ENCODE measurements around the gene MCM5. TPM values are rescaled to one million over a fixed set of nuclear protein-coding genes. Genes with fewer than 3 reads are reported as not detected.
A peak's percentile ranks its signal among the peaks of the same experiment; 100 is the strongest.

MCM5 gene
- total and polyA plus RNA-seq, 8 donors, result 34.9 to 83.4 (median 63.9) TPM

DNA sequence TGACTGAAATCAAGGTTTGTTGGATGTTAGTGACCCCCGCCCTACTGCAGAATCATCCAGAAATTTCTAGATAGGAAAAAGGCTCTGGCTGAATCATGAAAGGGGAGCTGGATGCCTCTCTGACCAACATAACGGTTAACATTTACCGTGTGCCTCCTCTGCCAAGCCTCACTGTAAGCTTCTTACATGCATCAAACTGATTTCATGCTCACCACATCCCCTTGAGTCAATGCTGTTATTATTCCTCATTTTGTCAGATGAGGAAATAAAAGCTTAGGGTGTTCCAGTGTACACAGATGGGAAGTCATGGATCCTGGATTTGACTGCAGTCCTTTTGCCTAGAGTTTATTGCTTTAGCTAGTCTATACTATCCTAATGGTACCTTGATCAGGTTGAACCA lies 24.9 kb upstream of the MCM5 start:
- no peaks in the 10 kb centered on the region for H3K9me3 ChIP-seq
- no peaks in the 10 kb centered on the region for H3K27me3 ChIP-seq
- no peak for ATAC-seq
- H3K36me3 ChIP-seq, result no peaks in the 10 kb centered on the region
- TF ChIP-seq, protein P1, sequence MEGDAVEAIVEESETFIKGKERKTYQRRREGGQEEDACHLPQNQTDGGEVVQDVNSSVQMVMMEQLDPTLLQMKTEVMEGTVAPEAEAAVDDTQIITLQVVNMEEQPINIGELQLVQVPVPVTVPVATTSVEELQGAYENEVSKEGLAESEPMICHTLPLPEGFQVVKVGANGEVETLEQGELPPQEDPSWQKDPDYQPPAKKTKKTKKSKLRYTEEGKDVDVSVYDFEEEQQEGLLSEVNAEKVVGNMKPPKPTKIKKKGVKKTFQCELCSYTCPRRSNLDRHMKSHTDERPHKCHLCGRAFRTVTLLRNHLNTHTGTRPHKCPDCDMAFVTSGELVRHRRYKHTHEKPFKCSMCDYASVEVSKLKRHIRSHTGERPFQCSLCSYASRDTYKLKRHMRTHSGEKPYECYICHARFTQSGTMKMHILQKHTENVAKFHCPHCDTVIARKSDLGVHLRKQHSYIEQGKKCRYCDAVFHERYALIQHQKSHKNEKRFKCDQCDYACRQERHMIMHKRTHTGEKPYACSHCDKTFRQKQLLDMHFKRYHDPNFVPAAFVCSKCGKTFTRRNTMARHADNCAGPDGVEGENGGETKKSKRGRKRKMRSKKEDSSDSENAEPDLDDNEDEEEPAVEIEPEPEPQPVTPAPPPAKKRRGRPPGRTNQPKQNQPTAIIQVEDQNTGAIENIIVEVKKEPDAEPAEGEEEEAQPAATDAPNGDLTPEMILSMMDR (IDR thresholded peaks at IDR 0.05), result no peak
- H3K27ac ChIP-seq, result peak overlapping the region in 1 of 2 donors; percentile 16
- intact Hi-C loops (cut with DNase I), result no loop called here
- no peak overlapping the region for H3K4me3 ChIP-seq
- H3K4me1 ChIP-seq, result peaks cover 11 to 71% of the 10 kb centered on the region in 2 donors
- DNase-seq, result no peak

DNA sequence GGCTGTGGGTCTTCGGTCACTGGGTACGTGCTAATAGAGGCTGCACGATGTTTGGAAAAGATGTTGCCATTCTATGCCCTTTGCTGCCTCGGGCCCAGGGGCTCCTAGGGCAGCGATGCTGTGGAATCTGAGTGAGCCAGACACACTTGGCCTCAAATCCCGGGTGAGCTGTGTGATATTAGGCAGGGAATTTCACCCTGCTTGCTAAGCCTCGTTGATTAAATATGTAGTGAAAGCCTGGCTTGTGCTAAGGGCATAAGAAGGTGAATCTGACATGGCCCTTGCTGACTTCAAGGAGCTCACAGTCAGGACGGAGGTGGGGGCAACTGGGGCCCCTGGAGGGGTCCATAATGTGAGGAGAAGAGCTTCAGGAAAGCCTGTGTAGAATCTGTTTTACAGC lies 24.4 kb upstream of the MCM5 start:
- DNase-seq (no peak), ATAC-seq (no peak)
- H3K27ac ChIP-seq, result peak overlapping the region in 1 of 2 donors; percentile 85
- no peaks in the 10 kb centered on the region for H3K36me3 ChIP-seq
- H3K27me3 ChIP-seq, result no peaks in the 10 kb centered on the region
- no peaks in the 10 kb centered on the region for H3K9me3 ChIP-seq
- TF ChIP-seq, protein P1 (IDR thresholded peaks at IDR 0.05), result no peak
- peaks cover 16 to 76% of the 10 kb centered on the region in 2 donors for H3K4me1 ChIP-seq
- H3K4me3 ChIP-seq, result no peak overlapping the region
- intact Hi-C loops (cut with DNase I), result no loop called here

DNA sequence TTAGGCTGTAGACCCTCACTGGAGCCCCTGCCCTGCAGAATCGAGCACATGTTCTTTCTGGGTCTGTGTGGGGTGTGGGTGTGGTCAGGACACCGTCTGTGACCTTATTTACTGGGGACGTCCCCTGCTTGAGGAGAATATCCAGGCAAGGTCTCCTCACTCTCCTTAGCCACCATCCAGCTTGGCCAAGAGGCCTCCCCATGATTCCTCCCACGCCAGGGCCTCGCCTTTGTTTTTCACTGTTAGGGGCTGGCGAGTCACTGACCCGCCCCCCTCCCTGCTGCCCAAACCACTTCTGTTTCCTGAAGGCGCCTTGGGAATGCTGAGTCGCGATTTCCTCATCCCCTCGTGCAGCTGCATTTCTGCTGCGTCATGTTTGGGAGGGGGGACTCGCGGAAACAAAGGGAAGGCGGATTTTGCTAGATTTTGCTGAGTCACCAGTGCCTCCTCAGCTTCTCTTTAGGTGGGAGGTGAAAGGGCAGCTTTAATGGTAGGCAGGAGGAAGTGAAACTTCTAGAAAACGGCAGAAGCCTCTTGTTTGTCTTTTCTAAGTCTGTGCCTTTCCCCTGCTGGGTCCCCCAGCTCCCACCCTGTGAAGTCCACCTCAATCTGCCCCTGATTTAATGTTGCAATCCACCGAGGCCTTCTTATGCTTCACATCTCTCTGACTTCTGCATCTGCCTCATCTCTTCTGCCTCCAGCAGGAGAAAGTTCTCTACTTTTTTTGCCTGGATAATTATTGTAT lies 23.0 kb upstream of the MCM5 start:
- ATAC-seq (peak; percentile 56), DNase-seq (peak; percentile 92 to 98 (median 94))
- intact Hi-C loops (cut with DNase I), result no loop called here
- Histone ChIP-seq H3K9me3 (no peaks in the 10 kb centered on the region), H3K4me1 (peaks cover 19 to 78% of the 10 kb centered on the region in 2 donors), H3K4me3 (no peak overlapping the region), H3K27me3 (no peaks in the 10 kb centered on the region), H3K36me3 (no peaks in the 10 kb centered on the region), H3K27ac (peak overlapping the region; percentile 85 to 90)
- TF ChIP-seq, protein P1 (IDR thresholded peaks at IDR 0.05), result no peak

DNA sequence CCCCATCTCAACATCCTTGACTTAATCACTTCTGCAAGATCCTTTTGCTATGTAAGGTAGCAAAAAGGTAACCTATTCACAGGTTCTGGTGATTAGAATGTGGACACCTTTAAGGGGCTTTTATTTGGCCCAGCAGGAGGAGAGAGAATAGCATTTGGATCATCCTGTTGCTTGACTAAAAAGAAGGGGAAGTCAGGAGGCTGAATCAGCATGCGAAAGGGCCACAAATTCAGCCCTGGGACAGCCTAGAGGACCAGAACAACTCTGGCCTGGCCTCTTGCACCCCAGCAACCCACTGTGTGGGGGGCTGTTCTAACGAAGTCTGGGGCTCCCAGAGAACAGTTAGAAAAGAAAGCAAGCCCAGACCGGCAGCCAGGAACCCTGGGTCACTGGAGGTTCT lies 22.2 kb upstream of the MCM5 start:
- Histone ChIP-seq H3K9me3 (no peaks in the 10 kb centered on the region), H3K27me3 (no peaks in the 10 kb centered on the region), H3K4me1 (peaks cover 19 to 73% of the 10 kb centered on the region in 2 donors), H3K4me3 (no peak overlapping the region), H3K36me3 (peaks cover 0 to 1% of the 10 kb centered on the region in 2 donors), H3K27ac (peak overlapping the region; percentile 85 to 90)
- no peak for DNase-seq
- intact Hi-C loops (cut with DNase I), result no loop called here
- TF ChIP-seq, protein P1 (IDR thresholded peaks at IDR 0.05), result no peak
- ATAC-seq, result no peak

DNA sequence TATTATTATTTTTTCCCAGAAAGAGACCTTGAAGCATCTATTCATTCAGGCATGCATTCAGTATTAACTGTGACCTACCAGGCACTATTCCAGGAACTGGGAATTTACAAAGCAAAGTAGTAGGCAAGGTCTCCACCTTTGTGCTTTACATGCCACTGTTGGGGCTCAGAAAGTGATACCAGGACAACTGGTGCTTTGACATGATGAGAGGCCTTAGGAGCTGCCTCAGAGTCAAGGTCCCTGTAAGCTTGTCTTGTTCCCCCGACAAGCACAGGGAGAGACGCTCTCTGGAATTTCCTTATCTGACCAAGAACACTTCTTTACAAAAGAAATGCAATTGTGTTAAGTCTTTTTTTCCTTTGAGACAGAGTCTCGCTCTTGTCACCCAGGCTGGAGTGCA lies 21.3 kb upstream of the MCM5 start:
- H3K27me3 ChIP-seq, result no peaks in the 10 kb centered on the region
- intact Hi-C loops (cut with DNase I), result no loop called here
- ATAC-seq, result no peak
- H3K36me3 ChIP-seq, result peaks cover 0 to 10% of the 10 kb centered on the region in 2 donors
- H3K4me1 ChIP-seq, result peaks cover 23 to 82% of the 10 kb centered on the region in 2 donors
- no peak overlapping the region for H3K27ac ChIP-seq
- H3K9me3 ChIP-seq, result no peaks in the 10 kb centered on the region
- TF ChIP-seq, protein P1 (IDR thresholded peaks at IDR 0.05), result no peak
- DNase-seq, result no peak
- H3K4me3 ChIP-seq, result no peak overlapping the region

Data from left lung (tissue), 10 donors.